SK-N-SH (cell line): ENCODE results near the gene SKA2. TPM values are rescaled to one million over a fixed set of nuclear protein-coding genes. Genes with fewer than 3 reads are reported as not detected.

ENCODE experiments used
- CTCF ChIA-PET: fragments of 300-600, 350-600 bp; formaldehyde crosslinking; extraction: SDS; loops from one replicate; lab custom pipeline; 2021; lab: Yijun Ruan, JAX
- POLR2A ChIA-PET: fragments of 350-600 bp; sonication (Branson Sonifier 250); formaldehyde crosslinking; extraction: SDS; loops from one replicate; lab custom pipeline; 2020; ENCODE audit warnings: antibody characterized with exemption, inconsistent platforms; lab: Yijun Ruan, JAX
- DNase-seq: peaks from one replicate; pipeline ENCODE4 v3.0.0; 2012
- H2AFZ ChIP-seq: fragments of 200-600 bp; sonication (generic); 2 replicates; pipeline ENCODE4 v1.8.1; 2016; ENCODE audit warnings: antibody characterized with exemption, mild to moderate bottlenecking, low read depth
- H3F3A ChIP-seq: fragments of 200-600 bp; sonication (generic); replicated peaks from 2 replicates; pipeline ENCODE3; 2016; ENCODE audit warnings: antibody characterized with exemption, mild to moderate bottlenecking; ENCODE audit not compliant: insufficient read depth
- H3K27ac ChIP-seq, 2 experiments: fragments of 200-500 bp in 1 of 2; fragments of 200-600 bp in 1 of 2; sonication (Bioruptor generic) in 1 of 2; sonication (generic), shearing (Covaris generic) in 1 of 2; 2 replicates each; pipeline versions ENCODE4 v1.5.1 to v1.6.1; 2014 to 2016; ENCODE audit warnings: low read depth in 2 of 2, inconsistent platforms in 1 of 2, low read length in 1 of 2, mild to moderate bottlenecking in 1 of 2, mixed read lengths in 1 of 2
- H3K27me3 ChIP-seq: fragments of 200-600 bp; sonication (generic), shearing (Covaris generic); 2 replicates; pipeline ENCODE4 v1.6.1; 2016; ENCODE audit warnings: mixed run types; ENCODE audit not compliant: insufficient read depth
- H3K36me3 ChIP-seq, 2 experiments: fragments of 200-500 bp in 1 of 2; fragments of 200-600 bp in 1 of 2; sonication (Bioruptor generic) in 1 of 2; sonication (generic) in 1 of 2; replicated peaks in 1 of 2; 2 replicates each; pipeline versions ENCODE3 to v1.5.1; 2014 to 2016; ENCODE audit warnings: low read length in 1 of 2, mild to moderate bottlenecking in 1 of 2; ENCODE audit not compliant: insufficient read depth in 2 of 2, control insufficient read depth in 1 of 2
- H3K4me1 ChIP-seq, 2 experiments: fragments of 200-500 bp in 1 of 2; fragments of 200-600 bp in 1 of 2; sonication (Bioruptor generic) in 1 of 2; sonication (generic), shearing (Covaris generic) in 1 of 2; 2 replicates each; pipeline versions ENCODE4 v1.5.1 to v1.6.1; 2014 to 2016; ENCODE audit warnings: low read depth in 1 of 2, low read length in 1 of 2, mixed run types in 1 of 2; ENCODE audit not compliant: insufficient read depth in 2 of 2, control insufficient read depth in 1 of 2
- H3K4me2 ChIP-seq: fragments of 200-600 bp; sonication (generic), shearing (Covaris generic); 2 replicates; pipeline ENCODE4 v1.6.1; 2017; ENCODE audit warnings: mixed run types
- H3K4me3 ChIP-seq, 2 experiments: fragments of 200-500 bp in 1 of 2; fragments of 200-600 bp in 1 of 2; sonication (Bioruptor generic) in 1 of 2; sonication (generic), shearing (Covaris generic) in 1 of 2; 2 replicates each; pipeline versions ENCODE4 v1.5.1 to v1.8.1; 2014 to 2016; ENCODE audit warnings: low read depth in 2 of 2, inconsistent platforms in 1 of 2, low read length in 1 of 2, mild to moderate bottlenecking in 1 of 2, mixed read lengths in 1 of 2, moderate library complexity in 1 of 2
- H3K79me2 ChIP-seq: fragments of 200-600 bp; sonication (generic); 2 replicates; pipeline ENCODE4 v1.8.1; 2017; ENCODE audit warnings: mild to moderate bottlenecking; ENCODE audit not compliant: insufficient read depth
- H3K9ac ChIP-seq: fragments of 200-600 bp; sonication (generic); 2 replicates; pipeline ENCODE4 v1.6.1; 2017; ENCODE audit warnings: mixed run types
- H3K9me2 ChIP-seq: fragments of 200-600 bp; sonication (generic); 2 replicates; pipeline ENCODE4 v1.6.1; 2017; ENCODE audit warnings: mixed run types
- H3K9me3 ChIP-seq: fragments of 200-600 bp; sonication (generic); 2 replicates; pipeline ENCODE4 v1.6.1; 2017; ENCODE audit warnings: mixed run types, mild to moderate bottlenecking, moderate library complexity
- H4K20me1 ChIP-seq: fragments of 200-600 bp; sonication (generic); 2 replicates; pipeline ENCODE4 v1.6.1; 2017; ENCODE audit warnings: mild to moderate bottlenecking, mixed run types; ENCODE audit not compliant: insufficient read depth
- CTCF ChIP-seq: fragments of 200-600 bp; sonication (generic); IDR thresholded peaks from 2 replicates; pipeline ENCODE4 v1.6.1; 2017; ENCODE audit warnings: antibody characterized with exemption, mild to moderate bottlenecking, moderate library complexity
- IRF3 ChIP-seq: fragments of 150-350 bp; IDR thresholded peaks from 2 replicates; pipeline ENCODE4 v1.6.1; 2016; ENCODE audit warnings: mild to moderate bottlenecking, low read depth, low read length
- MAX ChIP-seq: IDR thresholded peaks from 2 replicates; pipeline ENCODE4 v1.4.0; 2012; ENCODE audit warnings: low read depth
- NFIC ChIP-seq: IDR thresholded peaks from 2 replicates; pipeline ENCODE4 v1.4.0; 2012; ENCODE audit warnings: borderline replicate concordance
- NRF1 ChIP-seq: IDR thresholded peaks from 2 replicates; pipeline ENCODE4 v1.6.1; 2012; ENCODE audit warnings: low read depth, mild to moderate bottlenecking, low read length
- RAD21 ChIP-seq: IDR thresholded peaks from 2 replicates; pipeline ENCODE4 v1.6.1; 2012; ENCODE audit warnings: mild to moderate bottlenecking, low read length
- RCOR1 ChIP-seq: fragments of 150-350 bp; IDR thresholded peaks from 2 replicates; pipeline ENCODE4 v1.6.1; 2017; ENCODE audit warnings: antibody characterized with exemption, low read length
- RFX5 ChIP-seq: IDR thresholded peaks from 2 replicates; pipeline ENCODE4 v1.6.1; 2012; ENCODE audit warnings: mild to moderate bottlenecking, improper control_type of control experiment, low read length
- SIN3A ChIP-seq: IDR thresholded peaks from 2 replicates; pipeline ENCODE4 v1.6.1; 2012; ENCODE audit warnings: low read depth, mild to moderate bottlenecking, low read length, moderate library complexity, borderline replicate concordance
- TAF1 ChIP-seq: IDR thresholded peaks from 2 replicates; pipeline ENCODE4 v1.6.1; 2012; ENCODE audit warnings: low read depth, mild to moderate bottlenecking, low read length, moderate library complexity, borderline replicate concordance
- USF2 ChIP-seq: fragments of 150-350 bp; IDR thresholded peaks from 2 replicates; pipeline ENCODE4 v1.6.1; 2017; ENCODE audit warnings: antibody characterized with exemption, low read length, low read depth, borderline replicate concordance
- WGBS: methylation state at CpG from one replicate; pipeline ENCODE4 v1.1.6; 2017; ENCODE audit warnings: low lambda C conversion rate; 5-methylcytosine and 5-hydroxymethylcytosine counted together
- polyA plus RNA-seq, 3 experiments: library from polyadenylated mRNA; depleted of rRNA; stranded (reverse); fragments of >200 nt; gene quantifications; 2 replicates each; pipeline ENCODE4 v1.2.3, GENCODE V29; 2012
- TF ChIP-seq, protein P1 (sequence below): IDR thresholded peaks from 2 replicates; pipeline ENCODE4 v1.4.0; 2012; ENCODE audit warnings: low read depth, borderline replicate concordance
- TF ChIP-seq, protein P2 (sequence below): IDR thresholded peaks from 2 replicates; pipeline ENCODE4; 2012

Gene SKA2
- polyA plus RNA-seq, 1 of the 3 experiments (the other 2 are of a cell fraction) = 12.8 TPM

GRCh38 chr17:59124665-59125064 is 30.3 kb downstream of the SKA2 start (continued):
- TF ChIP-seq, protein P1, sequence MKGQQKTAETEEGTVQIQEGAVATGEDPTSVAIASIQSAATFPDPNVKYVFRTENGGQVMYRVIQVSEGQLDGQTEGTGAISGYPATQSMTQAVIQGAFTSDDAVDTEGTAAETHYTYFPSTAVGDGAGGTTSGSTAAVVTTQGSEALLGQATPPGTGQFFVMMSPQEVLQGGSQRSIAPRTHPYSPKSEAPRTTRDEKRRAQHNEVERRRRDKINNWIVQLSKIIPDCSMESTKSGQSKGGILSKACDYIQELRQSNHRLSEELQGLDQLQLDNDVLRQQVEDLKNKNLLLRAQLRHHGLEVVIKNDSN = no peak
- no peak for TF ChIP-seq CTCF
- TF ChIP-seq, protein P2, sequence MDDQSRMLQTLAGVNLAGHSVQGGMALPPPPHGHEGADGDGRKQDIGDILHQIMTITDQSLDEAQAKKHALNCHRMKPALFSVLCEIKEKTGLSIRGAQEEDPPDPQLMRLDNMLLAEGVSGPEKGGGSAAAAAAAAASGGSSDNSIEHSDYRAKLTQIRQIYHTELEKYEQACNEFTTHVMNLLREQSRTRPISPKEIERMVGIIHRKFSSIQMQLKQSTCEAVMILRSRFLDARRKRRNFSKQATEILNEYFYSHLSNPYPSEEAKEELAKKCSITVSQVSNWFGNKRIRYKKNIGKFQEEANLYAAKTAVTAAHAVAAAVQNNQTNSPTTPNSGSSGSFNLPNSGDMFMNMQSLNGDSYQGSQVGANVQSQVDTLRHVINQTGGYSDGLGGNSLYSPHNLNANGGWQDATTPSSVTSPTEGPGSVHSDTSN = no peak
- TF ChIP-seq IRF3 = no peak
- no peak for TF ChIP-seq RCOR1
- TF ChIP-seq RAD21 = no peak
- TF ChIP-seq RFX5 = no peak
- TF ChIP-seq USF2 = no peak
- TF ChIP-seq, all 33 proteins: peak for 0

DNA sequence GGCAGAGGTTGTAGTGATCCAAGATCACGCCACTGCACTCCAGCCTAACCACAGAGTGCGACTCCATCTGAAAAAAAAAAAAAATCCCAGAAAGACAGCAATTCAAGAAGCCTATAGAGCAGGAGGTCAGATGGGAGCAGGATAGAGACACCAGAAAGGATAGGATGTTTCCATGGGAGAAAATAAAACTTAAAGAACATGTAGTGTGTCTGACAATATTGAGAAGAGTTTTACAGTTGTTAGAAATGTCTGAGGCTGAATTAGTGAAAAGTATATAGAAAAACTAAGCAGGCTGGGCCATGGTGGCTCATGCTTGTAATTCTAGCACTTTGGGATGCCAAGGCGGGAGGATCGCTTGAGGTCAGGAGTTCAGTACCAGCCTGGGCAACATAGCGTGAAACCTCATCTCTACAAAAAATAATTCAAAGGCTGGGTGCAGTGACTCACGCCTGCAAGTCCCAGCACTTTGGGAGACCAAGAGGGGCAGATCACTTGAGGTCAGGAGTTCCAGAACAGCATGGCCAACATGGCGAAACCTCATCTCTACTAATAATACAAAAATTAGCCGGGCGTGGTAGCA is 33.0 kb downstream of the SKA2 start:
- WGBS = 98% methylated on average over 9 of the region's 9 CpGs
- H3K36me3 ChIP-seq = peaks cover 8 to 27% of the 10 kb centered on the region in 2 experiments

More for the DNA sequence above, 33.0 kb downstream of the SKA2 start:
- Histone ChIP-seq H3K4me1 (no peaks in the 10 kb centered on the region), H3K4me2 (no peak overlapping the region), H3K27ac (no peak overlapping the region), H2AFZ (no peak overlapping the region), H3K9me2 (no peaks in the 10 kb centered on the region), H3K79me2 (peaks cover 89% of the 10 kb centered on the region), H3K27me3 (no peaks in the 10 kb centered on the region), H4K20me1 (no peaks in the 10 kb centered on the region), H3K9me3 (no peaks in the 10 kb centered on the region), H3K4me3 (no peak overlapping the region), H3F3A (peaks cover 9% of the 10 kb centered on the region)
- ChIA-PET CTCF (no interaction called here), POLR2A (no interaction called here)
- no peak for DNase-seq
- TF ChIP-seq SIN3A (no peak), MAX (no peak), NFIC (no peak), TAF1 (no peak), NRF1 (no peak)
- TF ChIP-seq, all 33 proteins: peak for 0
- no peak overlapping the region for H3K9ac ChIP-seq
